HAP-1 (cell line): ENCODE results near the gene NDUFS3.
A peak's percentile ranks its signal among the peaks of the same experiment; 100 is the strongest.

Source experiments
- DNase-seq, 2 experiments: peaks; one replicate each; pipeline ENCODE4 v3.0.0-alpha.2; 2016 to 2020; ENCODE audit warnings: low spot score in 2 of 2
- H3K27me3 ChIP-seq: fragments of 250-450 bp; sonication (Bioruptor Pico); 2 replicates; pipeline ENCODE4 v1.5.1; 2020; ENCODE audit warnings: low read depth, mild to moderate bottlenecking, moderate library complexity
- H3K36me3 ChIP-seq: fragments of 250-450 bp; sonication (Bioruptor Pico); replicated peaks from 2 replicates; pipeline ENCODE4 v1.5.1; 2020; ENCODE audit warnings: mild to moderate bottlenecking
- H3K4me1 ChIP-seq: fragments of 250-450 bp; sonication (Bioruptor Pico); 2 replicates; pipeline ENCODE4 v1.5.1; 2020; ENCODE audit warnings: mild to moderate bottlenecking
- H3K4me3 ChIP-seq: fragments of 250-450 bp; sonication (Bioruptor Pico); 2 replicates; pipeline ENCODE4 v1.5.1; 2020; ENCODE audit warnings: mild to moderate bottlenecking, moderate library complexity
- H3K9me3 ChIP-seq: fragments of 250-450 bp; sonication (Bioruptor Pico); 2 replicates; pipeline ENCODE4 v1.5.1; 2020; ENCODE audit warnings: mild to moderate bottlenecking, moderate library complexity
- in situ Hi-C: fragments of 300-500 bp; cut with MboI; formaldehyde crosslinking; loops from 3 replicates; pipeline ENCODE4 v1.14.3; 2020; ENCODE audit warnings: low sequenced_read_pairs, inconsistent platforms, mixed read lengths

Gene NDUFS3

DNA sequence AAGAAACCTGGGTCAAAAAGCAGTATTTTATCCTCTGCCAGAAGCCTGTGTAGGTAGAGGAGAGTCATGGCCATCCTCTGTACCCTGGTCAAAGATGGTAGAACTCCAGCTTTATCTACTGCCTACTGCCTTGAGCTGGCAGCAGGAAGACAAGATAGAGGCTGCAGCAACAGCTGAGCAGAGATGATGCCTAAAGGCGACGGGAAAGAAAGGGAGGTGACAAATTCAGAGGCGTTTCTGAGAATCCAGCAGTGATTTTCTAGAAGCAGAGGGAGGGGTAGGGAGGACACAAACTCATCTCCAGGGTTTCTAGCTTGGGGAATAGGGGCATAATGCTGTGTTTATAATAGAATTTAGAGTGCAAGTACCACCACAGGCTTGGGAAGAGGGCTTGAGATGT is 30.8 kb downstream of the NDUFS3 start:
- H3K27me3 ChIP-seq = peaks cover 3% of the 10 kb centered on the region; the same call in 1 of the 2 replicates
- H3K9me3 ChIP-seq = no peaks in the 10 kb centered on the region
- DNase-seq = no peak
- no peak overlapping the region for H3K4me3 ChIP-seq
- in situ Hi-C loops = no loop called here
- H3K4me1 ChIP-seq = no peaks in the 10 kb centered on the region
- H3K36me3 ChIP-seq = no peaks in the 10 kb centered on the region

DNA sequence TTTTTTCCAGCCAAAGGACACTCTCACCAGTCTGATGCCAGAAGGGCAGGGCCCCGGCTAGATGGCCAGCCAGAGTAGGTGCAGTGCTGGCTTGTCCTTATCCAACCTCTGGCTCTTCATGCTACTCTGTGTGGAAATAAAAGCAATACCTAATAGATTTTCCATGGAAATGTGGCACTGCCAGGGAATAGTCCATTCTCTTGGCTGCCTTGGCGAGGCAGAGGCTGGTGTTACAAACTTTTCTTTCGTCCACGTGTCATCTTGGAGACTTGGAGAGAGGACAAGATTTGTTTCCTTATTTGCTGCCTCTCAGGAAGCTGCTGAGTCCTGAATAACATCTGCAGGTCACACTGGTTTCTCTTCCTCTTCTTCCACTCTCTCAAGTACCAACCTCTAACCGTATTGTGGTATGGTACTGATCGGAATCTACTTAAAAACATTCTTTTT is 32.5 kb downstream of the NDUFS3 start:
- in situ Hi-C loops = no loop called here
- H3K27me3 ChIP-seq = peaks cover 1% of the 10 kb centered on the region; the same call in 1 of the 2 replicates
- no peaks in the 10 kb centered on the region for H3K9me3 ChIP-seq
- H3K4me3 ChIP-seq = no peak overlapping the region
- no peaks in the 10 kb centered on the region for H3K4me1 ChIP-seq
- DNase-seq = no peak
- H3K36me3 ChIP-seq = no peaks in the 10 kb centered on the region

- Histone ChIP-seq H3K4me1 (no peaks in the 10 kb centered on the region), H3K9me3 (no peaks in the 10 kb centered on the region), H3K36me3 (peaks cover 29% of the 10 kb centered on the region), H3K27me3 (no peaks in the 10 kb centered on the region), H3K4me3 (no peak overlapping the region)
- DNase-seq = no peak
- in situ Hi-C loops = no loop called here
Observed at GRCh38 chr11:47615249-47615648, 36.4 kb downstream of the NDUFS3 start.

DNA sequence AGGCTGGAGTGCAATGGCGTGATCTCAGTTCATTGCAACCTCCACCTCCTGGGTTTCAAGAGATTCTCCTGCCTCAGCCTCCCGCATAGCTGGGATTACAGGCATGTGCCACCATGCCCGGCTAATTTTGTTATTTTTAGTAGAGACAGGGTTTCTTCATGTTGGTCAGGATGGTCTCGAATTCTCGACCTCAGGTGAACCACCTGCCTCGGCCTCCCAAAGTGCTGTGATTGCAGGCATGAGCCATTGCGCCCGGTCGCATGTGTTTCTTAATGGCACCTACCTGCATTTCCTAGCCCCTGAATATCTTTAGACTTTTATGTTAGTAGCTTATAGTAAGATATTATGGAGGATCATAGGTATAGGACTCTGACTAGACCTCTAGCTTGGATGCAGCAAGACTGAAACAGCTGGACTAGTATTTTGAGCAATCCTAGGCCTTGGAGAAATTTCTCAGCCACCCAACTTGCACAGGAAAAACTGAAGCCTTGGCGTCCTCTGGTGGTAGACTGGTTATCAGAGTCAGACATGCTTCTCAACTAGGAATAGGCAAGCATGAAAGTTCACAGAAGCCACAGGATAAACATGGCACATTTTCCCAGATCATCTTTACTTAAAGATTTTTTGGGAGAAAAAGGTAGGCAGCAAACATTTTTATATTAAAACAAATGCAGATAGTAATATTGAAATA is 38.0 kb downstream of the NDUFS3 start:
- Histone ChIP-seq H3K9me3 (no peaks in the 10 kb centered on the region), H3K4me1 (no peaks in the 10 kb centered on the region), H3K36me3 (peaks cover 39% of the 10 kb centered on the region), H3K27me3 (no peaks in the 10 kb centered on the region), H3K4me3 (no peak overlapping the region)
- in situ Hi-C loops = no loop called here
- peak; percentile 21 to 47 for DNase-seq

- no peak for DNase-seq
- Histone ChIP-seq H3K9me3 (no peaks in the 10 kb centered on the region), H3K4me3 (no peak overlapping the region), H3K27me3 (no peaks in the 10 kb centered on the region), H3K36me3 (peaks cover 45% of the 10 kb centered on the region), H3K4me1 (no peaks in the 10 kb centered on the region)
- in situ Hi-C loops = no loop called here
Observed at GRCh38 chr11:47617417-47617809, 38.5 kb downstream of the NDUFS3 start.

DNA sequence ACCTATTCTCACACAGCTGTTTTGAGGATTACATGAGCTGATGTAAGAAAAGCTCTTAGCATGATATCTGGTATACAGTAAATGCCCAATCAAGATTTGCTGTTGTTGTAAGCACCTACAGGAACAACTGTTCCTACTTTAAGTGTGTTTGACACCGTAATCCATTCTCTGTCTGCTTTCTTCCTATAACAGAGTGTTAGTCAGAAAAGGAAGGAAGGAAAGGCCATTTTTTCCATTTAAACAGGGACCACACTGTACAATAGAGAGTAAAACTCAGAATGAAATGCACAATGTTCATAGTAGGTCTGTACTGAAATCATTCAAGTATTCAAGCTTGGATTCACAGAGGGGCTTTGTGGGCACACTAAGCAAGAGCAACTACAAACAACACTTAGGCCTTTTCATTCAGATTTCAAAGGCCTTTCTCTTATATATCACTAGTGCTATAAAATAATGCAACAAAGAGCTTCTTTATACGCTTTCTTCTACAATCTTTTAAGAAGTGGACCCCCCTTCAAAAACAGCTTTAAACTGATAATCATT is 42.0 kb downstream of the NDUFS3 start:
- Histone ChIP-seq H3K4me3 (no peak overlapping the region), H3K4me1 (no peaks in the 10 kb centered on the region), H3K9me3 (no peaks in the 10 kb centered on the region), H3K36me3 (peaks cover 73% of the 10 kb centered on the region), H3K27me3 (no peaks in the 10 kb centered on the region)
- no peak for DNase-seq
- in situ Hi-C loops = no loop called here

GRCh38 chr11:47626234-47626633 is 47.4 kb downstream of the NDUFS3 start:
- H3K9me3 ChIP-seq = no peaks in the 10 kb centered on the region
- peaks cover 74% of the 10 kb centered on the region for H3K36me3 ChIP-seq
- DNase-seq = no peak
- H3K4me3 ChIP-seq = no peak overlapping the region
- in situ Hi-C loops = loop anchor here (25.0 kb wide), 1 partner anchor 486 kb away; no protein-coding TSS in a partner anchor
- no peaks in the 10 kb centered on the region for H3K27me3 ChIP-seq
- H3K4me1 ChIP-seq = no peaks in the 10 kb centered on the region

- in situ Hi-C loops = loop anchor here (25.0 kb wide), 1 partner anchor 484 kb away; no protein-coding TSS in a partner anchor
Observed at GRCh38 chr11:47628026-47628425, 49.2 kb downstream of the NDUFS3 start.

GRCh38 chr11:47631473-47631872 is 52.6 kb downstream of the NDUFS3 start:
- no peaks in the 10 kb centered on the region for H3K27me3 ChIP-seq
- no peak for DNase-seq
- H3K36me3 ChIP-seq = peaks cover 62% of the 10 kb centered on the region
- no peak overlapping the region for H3K4me3 ChIP-seq
- H3K4me1 ChIP-seq = no peaks in the 10 kb centered on the region
- H3K9me3 ChIP-seq = no peaks in the 10 kb centered on the region
- in situ Hi-C loops = loop anchor here (25.0 kb wide), 1 partner anchor 481 kb away; no protein-coding TSS in a partner anchor

More at GRCh38 chr11:47628026-47628425, 49.2 kb downstream of the NDUFS3 start:
- Histone ChIP-seq H3K4me3 (no peak overlapping the region), H3K4me1 (no peaks in the 10 kb centered on the region), H3K36me3 (peaks cover 67% of the 10 kb centered on the region), H3K9me3 (no peaks in the 10 kb centered on the region), H3K27me3 (no peaks in the 10 kb centered on the region)
- no peak for DNase-seq
